ENCODE measurements around the gene FDPS. TPM values are rescaled to one million over a fixed set of nuclear protein-coding genes. Genes with fewer than 3 reads are reported as not detected.

Gene FDPS
- total RNA-seq = 445 and 647 TPM in 2 replicates

GRCh38 chr1:155308493-155309422, at the start of gene FDPS:
FDPS (plus strand) TSS chr1:155308866; CDS start chr1:155309790, 924 bp downstream.

GRCh38 chr1:155261852-155262673, 46.6 kb upstream of the FDPS start, which contains the start of gene SCAMP3:
SCAMP3 (minus strand) TSS chr1:155262360; CDS start chr1:155262151, 209 bp downstream.

GRCh38 chr1:155273343-155274245, 35.1 kb upstream of the FDPS start, which contains the start of gene CLK2:
CLK2 (minus strand) TSS chr1:155273504; CDS start chr1:155270977, 2,527 bp downstream.

GRCh38 chr1:155277070-155277901, 31.4 kb upstream of the FDPS start, which contains the start of gene HCN3:
HCN3 (plus strand) TSS chr1:155277463; CDS start chr1:155277591, 128 bp downstream.

GRCh38 chr1:155301342-155301841, 7.3 kb upstream of the FDPS start, which contains the start of gene PKLR:
PKLR (minus strand) TSS chr1:155301438; CDS start chr1:155301395, 43 bp downstream.

GRCh38 chr1:155320661-155321617, 12.3 kb downstream of the FDPS start, which contains the start of gene RUSC1:
RUSC1 (plus strand) TSS chr1:155320894; CDS start chr1:155321774, 880 bp downstream.

Other genes with a start within 250 kb of the FDPS start
- 1.7 and 2.9 TPM in 2 replicates for gene EFNA4, start 245.1 kb upstream of the FDPS start, total RNA-seq
- gene EFNA3, start 230.0 kb upstream of the FDPS start, total RNA-seq = 0.22 and 0.50 TPM in 2 replicates
- gene EFNA1, start 181.0 kb upstream of the FDPS start, total RNA-seq = 0.22 and 0.75 TPM in 2 replicates
- 19.7 and 37.7 TPM in 2 replicates for gene SLC50A1, start 173.0 kb upstream of the FDPS start, total RNA-seq
- gene DPM3, start 168.3 kb upstream of the FDPS start, total RNA-seq = 34.1 and 42.9 TPM in 2 replicates
- 77.0 and 88.1 TPM in 2 replicates for gene KRTCAP2, start 135.6 kb upstream of the FDPS start, total RNA-seq
- gene TRIM46, start 135.0 kb upstream of the FDPS start, total RNA-seq = 3.9 and 4.9 TPM in 2 replicates
- gene THBS3, start 101.0 kb upstream of the FDPS start, total RNA-seq = 28.8 and 46.6 TPM in 2 replicates
- gene MTX1, start 100.2 kb upstream of the FDPS start, total RNA-seq = 40.0 and 50.5 TPM in 2 replicates
- gene ENTREP3, start 53.4 kb upstream of the FDPS start, total RNA-seq = 7.6 and 9.6 TPM in 2 replicates
- 31.7 and 43.9 TPM in 2 replicates for gene SCAMP3, start 46.5 kb upstream of the FDPS start, total RNA-seq
- gene CLK2, start 35.4 kb upstream of the FDPS start, total RNA-seq = 30.5 and 32.0 TPM in 2 replicates
- gene HCN3, start 31.4 kb upstream of the FDPS start, total RNA-seq = 0.89 and 1.4 TPM in 2 replicates
- not detected in 2 replicates for gene PKLR, start 7.4 kb upstream of the FDPS start, total RNA-seq
- 13.0 and 13.3 TPM in 2 replicates for gene RUSC1, start 12.0 kb downstream of the FDPS start, total RNA-seq

Data from uterine smooth muscle cell (primary cell).